ENCODE results near the gene SSU72.
"Not testable (repeated sequence)": the region's sequence is repeated elsewhere in the genome, so short reads cannot be mapped to it uniquely, and the experiment has no call there.

The SSU72 gene

GRCh38 chr1:1528301-1529267 lies 46.1 kb downstream of the SSU72 start:
- no peak overlapping the region for H3K27ac ChIP-seq (ENCODE audit: low read length)
- peaks cover 60% of the 10 kb centered on the region for H3K36me3 ChIP-seq (ENCODE audit: insufficient read depth, low read length)
- no peak for ATAC-seq (ENCODE audit: insufficient read depth, low read depth)
- H3K4me1 ChIP-seq (ENCODE audit: insufficient read depth, low read length): no peaks in the 10 kb centered on the region
- no peak overlapping the region for H2AFZ ChIP-seq (ENCODE audit: low read depth, low read length)
- no peaks in the 10 kb centered on the region for H4K20me1 ChIP-seq (ENCODE audit: insufficient read depth, low read length)
- no peaks in the 10 kb centered on the region for H3K27me3 ChIP-seq (ENCODE audit: insufficient read depth, low read length, poor library complexity)
- H3K79me2 ChIP-seq (ENCODE audit: insufficient read depth, low read length): no peaks in the 10 kb centered on the region
- no peak for DNase-seq
- no peaks in the 10 kb centered on the region for H3K9me3 ChIP-seq (ENCODE audit: insufficient read depth, low read length, severe bottlenecking)
- H3K4me2 ChIP-seq (ENCODE audit: insufficient read depth, low read length): no peak overlapping the region
- TF ChIP-seq CTCF (IDR thresholded peaks at IDR 0.05; ENCODE audit: borderline replicate concordance, extremely low read depth, low read length, poor library complexity, severe bottlenecking) (no peak), EZH2 (IDR thresholded peaks at IDR 0.05; ENCODE audit: borderline replicate concordance, low read depth, low read length, severe bottlenecking) (no peak)
- H3K4me3 ChIP-seq (ENCODE audit: low read depth in 1 of 2, low read length in 2 of 2): no peak overlapping the region
- no peak overlapping the region for H3K9ac ChIP-seq (ENCODE audit: low read depth, low read length)

GRCh38 chr1:1527092-1527816 lies 47.4 kb downstream of the SSU72 start:
- Histone ChIP-seq H3K9me3 (ENCODE audit: insufficient read depth, low read length, severe bottlenecking) (no peaks in the 10 kb centered on the region), H3K36me3 (ENCODE audit: insufficient read depth, low read length) (peaks cover 68% of the 10 kb centered on the region), H3K79me2 (ENCODE audit: insufficient read depth, low read length) (no peaks in the 10 kb centered on the region), H3K9ac (ENCODE audit: low read depth, low read length) (no peak overlapping the region), H2AFZ (ENCODE audit: low read depth, low read length) (no peak overlapping the region), H3K27ac (ENCODE audit: low read length) (no peak overlapping the region), H3K4me2 (ENCODE audit: insufficient read depth, low read length) (no peak overlapping the region), H4K20me1 (ENCODE audit: insufficient read depth, low read length) (no peaks in the 10 kb centered on the region), H3K27me3 (ENCODE audit: insufficient read depth, low read length, poor library complexity) (no peaks in the 10 kb centered on the region), H3K4me3 (ENCODE audit: low read depth in 1 of 2, low read length in 2 of 2) (no peak overlapping the region), H3K4me1 (ENCODE audit: insufficient read depth, low read length) (no peaks in the 10 kb centered on the region)
- no peak for TF ChIP-seq CTCF (IDR thresholded peaks at IDR 0.05; ENCODE audit: borderline replicate concordance, extremely low read depth, low read length, poor library complexity, severe bottlenecking)
- no peak for TF ChIP-seq EZH2 (IDR thresholded peaks at IDR 0.05; ENCODE audit: borderline replicate concordance, low read depth, low read length, severe bottlenecking)
- ATAC-seq (ENCODE audit: insufficient read depth, low read depth) (no peak), DNase-seq (no peak)

- H3K36me3 ChIP-seq (ENCODE audit: insufficient read depth, low read length): peaks cover 70% of the 10 kb centered on the region
- DNase-seq; ATAC-seq (ENCODE audit: insufficient read depth, low read depth): not testable (repeated sequence)
Measured at GRCh38 chr1:1526476-1526875, 48.2 kb downstream of the SSU72 start.

GRCh38 chr1:1524750-1525383 lies 49.8 kb downstream of the SSU72 start:
- H2AFZ ChIP-seq (ENCODE audit: low read depth, low read length); H3K4me2 ChIP-seq (ENCODE audit: insufficient read depth, low read length); H3K4me1 ChIP-seq (ENCODE audit: insufficient read depth, low read length); ATAC-seq (ENCODE audit: insufficient read depth, low read depth); H3K9me3 ChIP-seq (ENCODE audit: insufficient read depth, low read length, severe bottlenecking); H3K27me3 ChIP-seq (ENCODE audit: insufficient read depth, low read length, poor library complexity); H4K20me1 ChIP-seq (ENCODE audit: insufficient read depth, low read length); DNase-seq; H3K27ac ChIP-seq (ENCODE audit: low read length); H3K4me3 ChIP-seq (ENCODE audit: low read depth in 1 of 2, low read length in 2 of 2); H3K79me2 ChIP-seq (ENCODE audit: insufficient read depth, low read length); H3K9ac ChIP-seq (ENCODE audit: low read depth, low read length): not testable (repeated sequence)
- peaks cover 76% of the 10 kb centered on the region for H3K36me3 ChIP-seq (ENCODE audit: insufficient read depth, low read length)

More at GRCh38 chr1:1526476-1526875, 48.2 kb downstream of the SSU72 start:
- not testable (repeated sequence) for H3K4me2 ChIP-seq (ENCODE audit: insufficient read depth, low read length); H3K9me3 ChIP-seq (ENCODE audit: insufficient read depth, low read length, severe bottlenecking); H3K9ac ChIP-seq (ENCODE audit: low read depth, low read length); H2AFZ ChIP-seq (ENCODE audit: low read depth, low read length); H3K27me3 ChIP-seq (ENCODE audit: insufficient read depth, low read length, poor library complexity); H3K4me1 ChIP-seq (ENCODE audit: insufficient read depth, low read length); H3K4me3 ChIP-seq (ENCODE audit: low read depth in 1 of 2, low read length in 2 of 2); H3K79me2 ChIP-seq (ENCODE audit: insufficient read depth, low read length); H3K27ac ChIP-seq (ENCODE audit: low read length); H4K20me1 ChIP-seq (ENCODE audit: insufficient read depth, low read length)

- DNase-seq; H3K27me3 ChIP-seq (ENCODE audit: insufficient read depth, low read length, poor library complexity); H2AFZ ChIP-seq (ENCODE audit: low read depth, low read length); H3K79me2 ChIP-seq (ENCODE audit: insufficient read depth, low read length); ATAC-seq (ENCODE audit: insufficient read depth, low read depth); H3K9ac ChIP-seq (ENCODE audit: low read depth, low read length); H3K4me2 ChIP-seq (ENCODE audit: insufficient read depth, low read length); H3K4me1 ChIP-seq (ENCODE audit: insufficient read depth, low read length); H3K4me3 ChIP-seq (ENCODE audit: low read depth in 1 of 2, low read length in 2 of 2); H4K20me1 ChIP-seq (ENCODE audit: insufficient read depth, low read length); H3K27ac ChIP-seq (ENCODE audit: low read length); H3K9me3 ChIP-seq (ENCODE audit: insufficient read depth, low read length, severe bottlenecking): not testable (repeated sequence)
- H3K36me3 ChIP-seq (ENCODE audit: insufficient read depth, low read length): peaks cover 69% of the 10 kb centered on the region
Measured at GRCh38 chr1:1523651-1524050, 51.0 kb downstream of the SSU72 start.

- not testable (repeated sequence) for H3K9ac ChIP-seq (ENCODE audit: low read depth, low read length)
- peaks cover 69% of the 10 kb centered on the region for H3K36me3 ChIP-seq (ENCODE audit: insufficient read depth, low read length)
Measured at GRCh38 chr1:1523226-1523625, 51.4 kb downstream of the SSU72 start.

More at GRCh38 chr1:1523226-1523625, 51.4 kb downstream of the SSU72 start:
- not testable (repeated sequence) for H3K9me3 ChIP-seq (ENCODE audit: insufficient read depth, low read length, severe bottlenecking); ATAC-seq (ENCODE audit: insufficient read depth, low read depth); H3K4me2 ChIP-seq (ENCODE audit: insufficient read depth, low read length); H3K4me1 ChIP-seq (ENCODE audit: insufficient read depth, low read length); H3K4me3 ChIP-seq (ENCODE audit: low read depth in 1 of 2, low read length in 2 of 2); DNase-seq; H2AFZ ChIP-seq (ENCODE audit: low read depth, low read length); H3K27me3 ChIP-seq (ENCODE audit: insufficient read depth, low read length, poor library complexity); H3K27ac ChIP-seq (ENCODE audit: low read length); H4K20me1 ChIP-seq (ENCODE audit: insufficient read depth, low read length); H3K79me2 ChIP-seq (ENCODE audit: insufficient read depth, low read length)
